ENCODE measurements around the gene MARCKS. TPM values are rescaled to one million over a fixed set of nuclear protein-coding genes. Genes with fewer than 3 reads are reported as not detected.

The MARCKS gene
- total and polyA plus RNA-seq, 3 experiments from 2014 or later = 0.96 to 1.1 TPM; not detected in 1

- Histone ChIP-seq H3K9me3 (ENCODE audit: low read length) (no peaks in the 10 kb centered on the region), H3K4me3 (ENCODE audit: low read length) (no peak overlapping the region), H3K27me3 (ENCODE audit: insufficient read depth, low read length, poor library complexity, severe bottlenecking) (peaks cover 17% of the 10 kb centered on the region), H3K4me1 (ENCODE audit: insufficient read depth, low read length) (peaks cover 20% of the 10 kb centered on the region), H3K36me3 (ENCODE audit: insufficient read depth, low read length) (no peaks in the 10 kb centered on the region), H3K27ac (ENCODE audit: low read depth, low read length) (no peak overlapping the region)
- no peak overlapping the region for H3K4me3 Mint-ChIP-seq
- CTCF ChIA-PET = no interaction called here
- peaks cover 24 to 38% of the 10 kb centered on the region in 2 donors for H3K27me3 Mint-ChIP-seq
- H3K36me3 Mint-ChIP-seq = no peaks in the 10 kb centered on the region
- H3K9me3 Mint-ChIP-seq = peaks cover 0 to 12% (median 7%) of the 10 kb centered on the region in 5 donors
- POLR2A ChIA-PET = no interaction called here
- no peak overlapping the region for H3K27ac Mint-ChIP-seq
- peaks cover 5 to 15% (median 8%) of the 10 kb centered on the region in 3 donors for H3K4me1 Mint-ChIP-seq
- no peak for DNase-seq
Observed at GRCh38 chr6:113862112-113862511, 5.0 kb downstream of the MARCKS start.

GRCh38 chr6:113870917-113871316 is 13.8 kb downstream of the MARCKS start:
- Mint-ChIP-seq H3K4me1 (peaks cover 5 to 10% (median 10%) of the 10 kb centered on the region in 3 donors), H3K4me3 (no peak overlapping the region), H3K9me3 (no peaks in the 10 kb centered on the region), H3K36me3 (peaks cover 0 to 4% (median 0%) of the 10 kb centered on the region in 3 donors), H3K27me3 (peaks cover 12 to 62% of the 10 kb centered on the region in 2 donors), H3K27ac (no peak overlapping the region)
- Histone ChIP-seq H3K9me3 (ENCODE audit: low read length) (no peaks in the 10 kb centered on the region), H3K27me3 (ENCODE audit: insufficient read depth, low read length, poor library complexity, severe bottlenecking) (peaks cover under 1% of the 10 kb centered on the region), H3K27ac (ENCODE audit: low read depth, low read length) (no peak overlapping the region), H3K4me1 (ENCODE audit: insufficient read depth, low read length) (no peaks in the 10 kb centered on the region), H3K4me3 (ENCODE audit: low read length) (no peak overlapping the region), H3K36me3 (ENCODE audit: insufficient read depth, low read length) (no peaks in the 10 kb centered on the region)
- DNase-seq = no peak
- POLR2A ChIA-PET = no interaction called here
- CTCF ChIA-PET = no interaction called here

GRCh38 chr6:113871975-113872374 is 14.8 kb downstream of the MARCKS start:
- Histone ChIP-seq H3K36me3 (ENCODE audit: insufficient read depth, low read length) (no peaks in the 10 kb centered on the region), H3K4me1 (ENCODE audit: insufficient read depth, low read length) (no peaks in the 10 kb centered on the region), H3K4me3 (ENCODE audit: low read length) (no peak overlapping the region), H3K27me3 (ENCODE audit: insufficient read depth, low read length, poor library complexity, severe bottlenecking) (no peaks in the 10 kb centered on the region), H3K9me3 (ENCODE audit: low read length) (no peaks in the 10 kb centered on the region), H3K27ac (ENCODE audit: low read depth, low read length) (no peak overlapping the region)
- no peaks in the 10 kb centered on the region for H3K9me3 Mint-ChIP-seq
- POLR2A ChIA-PET = no interaction called here
- no peak overlapping the region for H3K27ac Mint-ChIP-seq
- H3K4me1 Mint-ChIP-seq = peaks cover 5 to 10% (median 10%) of the 10 kb centered on the region in 3 donors
- H3K4me3 Mint-ChIP-seq = no peak overlapping the region
- peaks cover 14 to 62% of the 10 kb centered on the region in 2 donors for H3K27me3 Mint-ChIP-seq
- CTCF ChIA-PET = no interaction called here
- H3K36me3 Mint-ChIP-seq = peaks cover 0 to 4% (median 0%) of the 10 kb centered on the region in 3 donors
- no peak for DNase-seq

- Mint-ChIP-seq H3K4me3 (peak overlapping the region in 5 of 7 donors; percentile 3 to 28 (median 16)), H3K36me3 (peaks cover 0 to 3% (median 0%) of the 10 kb centered on the region in 3 donors), H3K27ac (peak overlapping the region in 1 of 8 donors; percentile 21), H3K4me1 (peaks cover 5 to 10% (median 10%) of the 10 kb centered on the region in 3 donors), H3K9me3 (no peaks in the 10 kb centered on the region), H3K27me3 (peaks cover 8 to 59% of the 10 kb centered on the region in 2 donors)
- Histone ChIP-seq H3K36me3 (ENCODE audit: insufficient read depth, low read length) (no peaks in the 10 kb centered on the region), H3K4me3 (ENCODE audit: low read length) (no peak overlapping the region), H3K27ac (ENCODE audit: low read depth, low read length) (no peak overlapping the region), H3K9me3 (ENCODE audit: low read length) (no peaks in the 10 kb centered on the region), H3K4me1 (ENCODE audit: insufficient read depth, low read length) (no peaks in the 10 kb centered on the region), H3K27me3 (ENCODE audit: insufficient read depth, low read length, poor library complexity, severe bottlenecking) (no peaks in the 10 kb centered on the region)
- DNase-seq = no peak
- ChIA-PET CTCF (no interaction called here), POLR2A (no interaction called here)
Observed at GRCh38 chr6:113873043-113873667, 16.0 kb downstream of the MARCKS start.

- no peaks in the 10 kb centered on the region for H3K9me3 Mint-ChIP-seq
- H3K4me1 Mint-ChIP-seq = peaks cover 5 to 10% (median 10%) of the 10 kb centered on the region in 3 donors
- POLR2A ChIA-PET = no interaction called here
- H3K27ac Mint-ChIP-seq = no peak overlapping the region
- no peak overlapping the region for H3K4me3 Mint-ChIP-seq
- Histone ChIP-seq H3K4me3 (ENCODE audit: low read length) (no peak overlapping the region), H3K9me3 (ENCODE audit: low read length) (no peaks in the 10 kb centered on the region), H3K27me3 (ENCODE audit: insufficient read depth, low read length, poor library complexity, severe bottlenecking) (no peaks in the 10 kb centered on the region), H3K4me1 (ENCODE audit: insufficient read depth, low read length) (no peaks in the 10 kb centered on the region), H3K36me3 (ENCODE audit: insufficient read depth, low read length) (no peaks in the 10 kb centered on the region), H3K27ac (ENCODE audit: low read depth, low read length) (no peak overlapping the region)
- CTCF ChIA-PET = no interaction called here
- no peak for DNase-seq
- peaks cover 3 to 53% of the 10 kb centered on the region in 2 donors for H3K27me3 Mint-ChIP-seq
- H3K36me3 Mint-ChIP-seq = no peaks in the 10 kb centered on the region
Observed at GRCh38 chr6:113875470-113875869, 18.3 kb downstream of the MARCKS start.

- Mint-ChIP-seq H3K4me1 (peaks cover 5 to 10% (median 10%) of the 10 kb centered on the region in 3 donors), H3K36me3 (no peaks in the 10 kb centered on the region), H3K4me3 (no peak overlapping the region), H3K9me3 (no peaks in the 10 kb centered on the region), H3K27me3 (peaks cover 2 to 49% of the 10 kb centered on the region in 2 donors), H3K27ac (no peak overlapping the region)
- ChIA-PET POLR2A (no interaction called here), CTCF (no interaction called here)
- no peaks in the 10 kb centered on the region for H3K27me3 ChIP-seq (ENCODE audit: insufficient read depth, low read length, poor library complexity, severe bottlenecking)
- no peaks in the 10 kb centered on the region for H3K9me3 ChIP-seq (ENCODE audit: low read length)
- H3K4me1 ChIP-seq (ENCODE audit: insufficient read depth, low read length) = no peaks in the 10 kb centered on the region
- DNase-seq = no peak
- H3K36me3 ChIP-seq (ENCODE audit: insufficient read depth, low read length) = no peaks in the 10 kb centered on the region
- H3K4me3 ChIP-seq (ENCODE audit: low read length) = no peak overlapping the region
- H3K27ac ChIP-seq (ENCODE audit: low read depth, low read length) = no peak overlapping the region
Observed at GRCh38 chr6:113876695-113877094, 19.6 kb downstream of the MARCKS start.

- no peak overlapping the region for H3K27ac Mint-ChIP-seq
- no peak overlapping the region for H3K4me3 Mint-ChIP-seq
- H3K4me3 ChIP-seq (ENCODE audit: low read length) = no peak overlapping the region
- no peaks in the 10 kb centered on the region for H3K36me3 ChIP-seq (ENCODE audit: insufficient read depth, low read length)
- no peaks in the 10 kb centered on the region for H3K36me3 Mint-ChIP-seq
- no peaks in the 10 kb centered on the region for H3K9me3 Mint-ChIP-seq
- CTCF ChIA-PET = no interaction called here
- no peak for DNase-seq
- H3K9me3 ChIP-seq (ENCODE audit: low read length) = no peaks in the 10 kb centered on the region
- peaks cover 6 to 51% of the 10 kb centered on the region in 2 donors for H3K27me3 Mint-ChIP-seq
- POLR2A ChIA-PET = no interaction called here
- H3K27me3 ChIP-seq (ENCODE audit: insufficient read depth, low read length, poor library complexity, severe bottlenecking) = no peaks in the 10 kb centered on the region
- H3K27ac ChIP-seq (ENCODE audit: low read depth, low read length) = no peak overlapping the region
- no peaks in the 10 kb centered on the region for H3K4me1 ChIP-seq (ENCODE audit: insufficient read depth, low read length)
- H3K4me1 Mint-ChIP-seq = no peaks in the 10 kb centered on the region
Observed at GRCh38 chr6:113879186-113880096, 22.3 kb downstream of the MARCKS start.

GRCh38 chr6:113881478-113881980 is 24.4 kb downstream of the MARCKS start:
- Mint-ChIP-seq H3K27me3 (peaks cover 6 to 43% of the 10 kb centered on the region in 2 donors), H3K9me3 (no peaks in the 10 kb centered on the region), H3K4me1 (no peaks in the 10 kb centered on the region), H3K4me3 (no peak overlapping the region), H3K36me3 (no peaks in the 10 kb centered on the region), H3K27ac (no peak overlapping the region)
- no peaks in the 10 kb centered on the region for H3K4me1 ChIP-seq (ENCODE audit: insufficient read depth, low read length)
- DNase-seq = no peak
- H3K27ac ChIP-seq (ENCODE audit: low read depth, low read length) = no peak overlapping the region
- H3K36me3 ChIP-seq (ENCODE audit: insufficient read depth, low read length) = no peaks in the 10 kb centered on the region
- ChIA-PET POLR2A (no interaction called here), CTCF (no interaction called here)
- no peaks in the 10 kb centered on the region for H3K27me3 ChIP-seq (ENCODE audit: insufficient read depth, low read length, poor library complexity, severe bottlenecking)
- H3K9me3 ChIP-seq (ENCODE audit: low read length) = no peaks in the 10 kb centered on the region
- H3K4me3 ChIP-seq (ENCODE audit: low read length) = no peak overlapping the region

Data from CD8-positive, alpha-beta memory T cell (primary cell).